HepG2 (cell line): ENCODE data around the gene ZMYND19.

ENCODE experiments used
- CREB1 ChIP-seq, 2 experiments: fragments of 450-650 bp in 1 of 2; IDR thresholded peaks; 2 replicates each; pipeline ENCODE4 v1.6.1; 2016 to 2017; ENCODE audit warnings: control low read depth in 1 of 2, mild to moderate bottlenecking in 1 of 2, missing compliant biosample characterization in 1 of 2, missing genetic modification characterization in 1 of 2
- DNMT3B ChIP-seq: conservative IDR thresholded peaks from 2 replicates; pipeline ENCODE4 v1.6.1; 2016; ENCODE audit warnings: missing biosample characterization, control low read depth
- PLRG1 ChIP-seq: fragments of 450-650 bp; conservative IDR thresholded peaks from 2 replicates; pipeline ENCODE4 v1.6.1; 2016
- POLR2A ChIP-seq, 2 experiments: IDR thresholded peaks; 2 replicates each; pipeline ENCODE4 v1.6.1; 2011; ENCODE audit warnings: low read depth in 2 of 2, low read length in 2 of 2, mild to moderate bottlenecking in 1 of 2, moderate library complexity in 1 of 2; ENCODE audit not compliant: insufficient read depth in 1 of 2
- REST ChIP-seq, 2 experiments: IDR thresholded peaks; 2 replicates each; pipeline ENCODE4 v1.6.1; 2011 to 2012; ENCODE audit warnings: low read length in 2 of 2, borderline replicate concordance in 1 of 2, low read depth in 1 of 2, mild to moderate bottlenecking in 1 of 2, moderate library complexity in 1 of 2
- SMAD1 ChIP-seq: sonication (generic); formaldehyde crosslinking; IDR thresholded peaks from 2 replicates; pipeline ENCODE4 v1.4.0; 2020; ENCODE audit warnings: missing genetic modification reagents, low read depth, mild to moderate bottlenecking, borderline replicate concordance
- SMAD3 ChIP-seq: sonication (generic); formaldehyde crosslinking; IDR thresholded peaks from 2 replicates; pipeline ENCODE4 v1.4.0; 2020; ENCODE audit warnings: missing genetic modification reagents
- TAF1 ChIP-seq: sonication (generic); formaldehyde crosslinking; IDR thresholded peaks from 2 replicates; pipeline ENCODE4 v1.4.0; 2020; ENCODE audit warnings: missing genetic modification reagents
- ZNF563 ChIP-seq: sonication (generic); formaldehyde crosslinking; IDR thresholded peaks from 2 replicates; pipeline ENCODE4 v1.8.0; 2022; ENCODE audit warnings: mild to moderate bottlenecking, moderate library complexity, missing genetic modification reagents
- ZNF564 ChIP-seq: sonication (generic); formaldehyde crosslinking; IDR thresholded peaks from 2 replicates; pipeline ENCODE4 v1.8.1; 2023; ENCODE audit warnings: mild to moderate bottlenecking, missing genetic modification reagents
- ZNF850 ChIP-seq: sonication (generic); formaldehyde crosslinking; conservative IDR thresholded peaks from 2 replicates; pipeline ENCODE4 v1.9.0; 2021; ENCODE audit warnings: mild to moderate bottlenecking, missing genetic modification reagents
- ZZZ3 ChIP-seq: sonication (generic); formaldehyde crosslinking; IDR thresholded peaks from 2 replicates; pipeline ENCODE4 v1.4.0; 2020; ENCODE audit warnings: missing genetic modification reagents, mild to moderate bottlenecking, borderline replicate concordance
- TF ChIP-seq, protein P1 (sequence below): sonication (generic); formaldehyde crosslinking; IDR thresholded peaks from 2 replicates; pipeline ENCODE4 v1.9.0; 2021; ENCODE audit warnings: missing genetic modification reagents, borderline replicate concordance

DNA sequence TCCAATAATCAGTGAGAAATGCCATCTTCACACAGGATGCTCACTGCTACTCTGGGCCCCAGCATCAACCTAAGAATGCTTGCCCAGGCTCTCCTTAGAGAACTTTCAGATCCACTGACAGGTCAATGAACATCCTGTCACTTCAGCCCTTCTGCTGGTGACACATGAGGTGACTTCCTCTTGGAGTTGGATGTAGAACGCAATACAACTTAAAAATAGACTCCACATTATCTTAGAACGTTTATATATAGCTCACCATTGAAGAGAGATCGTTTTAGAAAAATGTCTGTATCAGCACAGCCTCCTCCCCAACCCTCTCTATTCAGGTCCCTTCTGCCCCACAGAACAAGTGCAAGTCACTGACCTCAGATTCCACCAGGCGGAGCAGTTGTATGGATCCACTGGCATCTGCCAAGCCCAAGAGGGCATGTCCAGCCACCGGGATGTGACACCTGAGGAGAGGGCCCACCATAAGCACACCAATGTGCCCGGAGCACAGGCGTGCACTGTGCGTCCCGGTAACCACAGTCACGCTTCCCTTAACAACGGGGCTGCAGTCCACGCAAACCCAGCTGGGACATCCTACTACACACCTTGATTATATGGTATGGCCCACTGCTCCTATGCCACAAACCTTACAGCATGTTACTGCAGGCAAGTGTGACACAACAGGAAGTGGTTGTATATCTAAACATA lies 14.4 kb downstream of the ZMYND19 start:
- TF ChIP-seq ZNF850 (CRISPR knock-in tag) (no peak), POLR2A (IDR thresholded peaks at IDR 0.05; ENCODE audit: insufficient read depth in 1 of 2, low read depth in 2 of 2, low read length in 2 of 2) (no peak), CREB1 (IDR thresholded peaks at IDR 0.05) (no peak), CREB1 (CRISPR knock-in tag; IDR thresholded peaks at IDR 0.05) (no peak), DNMT3B (no peak), SMAD1 (CRISPR knock-in tag) (no peak), ZNF564 (CRISPR knock-in tag) (no peak), REST (IDR thresholded peaks at IDR 0.05; ENCODE audit: borderline replicate concordance in 1 of 2, low read depth in 1 of 2, low read length in 2 of 2) (no peak), TAF1 (CRISPR knock-in tag) (no peak), ZNF563 (no peak), PLRG1 (no peak), ZZZ3 (CRISPR knock-in tag) (no peak), SMAD3 (CRISPR knock-in tag) (no peak)
- TF ChIP-seq, protein P1, sequence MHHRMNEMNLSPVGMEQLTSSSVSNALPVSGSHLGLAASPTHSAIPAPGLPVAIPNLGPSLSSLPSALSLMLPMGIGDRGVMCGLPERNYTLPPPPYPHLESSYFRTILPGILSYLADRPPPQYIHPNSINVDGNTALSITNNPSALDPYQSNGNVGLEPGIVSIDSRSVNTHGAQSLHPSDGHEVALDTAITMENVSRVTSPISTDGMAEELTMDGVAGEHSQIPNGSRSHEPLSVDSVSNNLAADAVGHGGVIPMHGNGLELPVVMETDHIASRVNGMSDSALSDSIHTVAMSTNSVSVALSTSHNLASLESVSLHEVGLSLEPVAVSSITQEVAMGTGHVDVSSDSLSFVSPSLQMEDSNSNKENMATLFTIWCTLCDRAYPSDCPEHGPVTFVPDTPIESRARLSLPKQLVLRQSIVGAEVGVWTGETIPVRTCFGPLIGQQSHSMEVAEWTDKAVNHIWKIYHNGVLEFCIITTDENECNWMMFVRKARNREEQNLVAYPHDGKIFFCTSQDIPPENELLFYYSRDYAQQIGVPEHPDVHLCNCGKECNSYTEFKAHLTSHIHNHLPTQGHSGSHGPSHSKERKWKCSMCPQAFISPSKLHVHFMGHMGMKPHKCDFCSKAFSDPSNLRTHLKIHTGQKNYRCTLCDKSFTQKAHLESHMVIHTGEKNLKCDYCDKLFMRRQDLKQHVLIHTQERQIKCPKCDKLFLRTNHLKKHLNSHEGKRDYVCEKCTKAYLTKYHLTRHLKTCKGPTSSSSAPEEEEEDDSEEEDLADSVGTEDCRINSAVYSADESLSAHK (CRISPR knock-in tag) = no peak
